Small intestine (tissue), 7 donors: ENCODE results near the gene RETN. TPM values are rescaled to one million over a fixed set of nuclear protein-coding genes. Genes with fewer than 3 reads are reported as not detected.

Experiments used
- DNase-seq, 2 donors: peaks; one replicate each; pipeline versions ENCODE4 v3.0.0 to v3.0.0-alpha.2; 2013
- FAIRE-seq: peaks from 2 replicates; lab custom pipeline; 2012; peaks lifted over from hg19 to GRCh38; lab: Jason Lieb, UNC
- H3K27ac ChIP-seq, 3 donors: one replicate each; pipeline ENCODE4 v1.5.1; 2013; ENCODE audit warnings: low read length in 2 of 3, mild to moderate bottlenecking in 2 of 3, control low read depth in 1 of 3, inconsistent platforms in 1 of 3, low read depth in 1 of 3, moderate library complexity in 1 of 3
- H3K27me3 ChIP-seq, 3 donors: one replicate each; pipeline ENCODE4 v1.6.1; 2013; ENCODE audit warnings: low read length in 3 of 3, inconsistent platforms in 1 of 3; ENCODE audit not compliant: control insufficient read depth in 3 of 3, insufficient read depth in 3 of 3
- H3K36me3 ChIP-seq, 3 donors: one replicate each; pipeline ENCODE4 v1.6.1; 2013; ENCODE audit warnings: low read length in 3 of 3, inconsistent platforms in 1 of 3, low read depth in 1 of 3, mild to moderate bottlenecking in 1 of 3, moderate library complexity in 1 of 3; ENCODE audit not compliant: control insufficient read depth in 3 of 3, insufficient read depth in 2 of 3
- H3K4me1 ChIP-seq, 3 donors: one replicate each; pipeline ENCODE4 v1.6.1; 2013; ENCODE audit warnings: low read length in 2 of 3, inconsistent platforms in 1 of 3, low read depth in 1 of 3, mild to moderate bottlenecking in 1 of 3, moderate library complexity in 1 of 3; ENCODE audit not compliant: control insufficient read depth in 3 of 3, insufficient read depth in 2 of 3
- H3K4me3 ChIP-seq, 3 donors: one replicate each; pipeline ENCODE4 v1.5.1; 2013; ENCODE audit warnings: low read length in 3 of 3, control low read depth in 1 of 3, inconsistent platforms in 1 of 3, low read depth in 1 of 3, mild to moderate bottlenecking in 1 of 3, moderate library complexity in 1 of 3
- H3K9me3 ChIP-seq, 2 donors: one replicate each; pipeline ENCODE4 v1.6.1; 2013; ENCODE audit warnings: low read depth in 1 of 2, low read length in 1 of 2; ENCODE audit not compliant: control insufficient read depth in 2 of 2, insufficient read depth in 1 of 2
- WGBS, 3 donors: extraction: QIAGEN DNeasy Blood & Tissue Kit; methylation state at CpG; one replicate each; pipeline ENCODE4 v1.1.7; 2013; 5-methylcytosine and 5-hydroxymethylcytosine counted together
- polyA plus RNA-seq, 4 donors: library from polyadenylated mRNA; stranded (reverse) in 3 of 4; unstranded in 1 of 4; fragments of 200-250 nt in 3 of 4; fragments of 120-200 nt in 1 of 4; gene quantifications; one replicate each; pipeline versions ENCODE4 v1.2.1 to v1.2.3, GENCODE V29; 2013
- donor health status: healthy with polysubstance abuse.
- donor health status: control.
- donor health status: control.
- donor health status: Bipolar disorder and iron deficiency.
- donor health status: healthy.

Gene RETN
- polyA plus RNA-seq, 4 donors = 0.78 to 10.2 (median 8.1) TPM; not detected in 1

DNA sequence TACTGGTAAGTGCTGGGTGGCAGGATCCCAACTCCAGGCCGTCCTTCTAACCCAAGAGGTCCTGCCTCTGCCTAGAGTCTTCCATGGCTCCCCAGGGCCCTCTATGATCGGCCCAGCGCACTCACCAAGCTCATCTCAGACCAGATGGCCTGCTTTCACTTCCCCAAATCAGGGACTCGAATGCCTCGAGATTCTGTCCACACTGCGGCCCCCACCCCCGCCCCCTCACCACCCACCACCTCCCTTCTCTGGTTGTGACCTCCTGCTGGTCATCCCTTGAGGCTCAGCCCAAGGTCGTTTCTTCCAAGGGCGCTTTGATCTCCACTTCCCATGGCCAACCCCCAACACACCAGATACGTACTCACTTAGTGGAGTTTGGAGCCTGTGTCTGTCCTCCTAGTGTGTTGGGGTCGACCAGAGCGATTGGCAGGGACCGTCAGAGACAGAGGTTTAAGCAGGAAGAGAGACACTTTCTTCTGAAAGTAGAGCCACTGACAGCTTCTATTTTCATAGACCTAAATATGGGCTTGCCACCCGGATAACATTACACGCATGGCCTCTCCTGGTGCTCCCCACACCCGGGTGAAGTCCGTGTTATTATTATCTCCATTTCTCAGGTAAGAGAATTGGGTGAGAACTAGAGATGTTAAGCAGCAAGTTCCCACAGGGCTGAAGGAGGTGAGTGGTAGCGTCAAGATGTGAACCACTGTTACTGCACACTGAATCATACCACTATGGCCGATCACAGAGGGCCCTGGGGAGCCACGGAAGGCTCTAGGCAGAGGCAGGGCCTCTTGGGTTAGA, 33.0 kb downstream of the RETN start, which contains the start of gene FCER2:
TSS of gene FCER2 (minus strand) at position 478 of the 804 bp plus-strand sequence. CDS start 2,371 bp downstream, outside the sequence.
- peaks cover 0 to 16% (median 0%) of the 10 kb centered on the region in 3 donors for H3K27me3 ChIP-seq
- H3K4me3 ChIP-seq = no peak within 1 kb of the TSS
- no peaks in the 10 kb centered on the region for H3K4me1 ChIP-seq
- H3K27ac ChIP-seq = no peak within 1 kb of the TSS
- H3K36me3 ChIP-seq = no peaks in the 10 kb centered on the region
- DNase-seq (no peak), FAIRE-seq (no peak)
- H3K9me3 ChIP-seq = no peaks in the 10 kb centered on the region
- 50 to 55% (median 54%) methylated on average over 20 of the region's 20 CpGs for WGBS, 3 donors

DNA sequence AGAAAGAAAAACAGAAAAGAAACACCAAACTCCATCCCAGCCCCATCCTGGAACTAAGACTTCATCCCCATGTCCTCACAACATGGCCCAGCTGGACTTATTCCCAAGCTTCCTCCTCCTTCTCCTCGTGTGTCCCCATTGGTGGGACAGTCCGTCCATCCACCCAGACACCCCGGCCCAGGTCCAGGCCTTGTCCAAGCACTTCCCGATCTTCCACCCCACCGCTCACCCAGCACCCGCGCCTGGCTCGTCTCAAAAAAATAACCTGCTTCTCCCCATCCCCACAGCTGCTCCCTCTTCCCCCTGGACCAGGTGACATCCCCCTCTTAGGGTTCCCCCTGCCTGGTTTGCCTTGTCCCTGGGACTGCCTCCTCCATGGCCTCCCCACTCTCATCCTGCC, 34.5 kb downstream of the RETN start:
- no peak overlapping the region for H3K27ac ChIP-seq
- WGBS, 3 donors = 58 to 69% (median 65%) methylated on average over 8 of the region's 8 CpGs
- DNase-seq (no peak), FAIRE-seq (no peak)
- H3K4me1 ChIP-seq = no peaks in the 10 kb centered on the region
- no peaks in the 10 kb centered on the region for H3K9me3 ChIP-seq
- no peak overlapping the region for H3K4me3 ChIP-seq
- peaks cover 0 to 15% (median 0%) of the 10 kb centered on the region in 3 donors for H3K27me3 ChIP-seq
- H3K36me3 ChIP-seq = no peaks in the 10 kb centered on the region

DNA sequence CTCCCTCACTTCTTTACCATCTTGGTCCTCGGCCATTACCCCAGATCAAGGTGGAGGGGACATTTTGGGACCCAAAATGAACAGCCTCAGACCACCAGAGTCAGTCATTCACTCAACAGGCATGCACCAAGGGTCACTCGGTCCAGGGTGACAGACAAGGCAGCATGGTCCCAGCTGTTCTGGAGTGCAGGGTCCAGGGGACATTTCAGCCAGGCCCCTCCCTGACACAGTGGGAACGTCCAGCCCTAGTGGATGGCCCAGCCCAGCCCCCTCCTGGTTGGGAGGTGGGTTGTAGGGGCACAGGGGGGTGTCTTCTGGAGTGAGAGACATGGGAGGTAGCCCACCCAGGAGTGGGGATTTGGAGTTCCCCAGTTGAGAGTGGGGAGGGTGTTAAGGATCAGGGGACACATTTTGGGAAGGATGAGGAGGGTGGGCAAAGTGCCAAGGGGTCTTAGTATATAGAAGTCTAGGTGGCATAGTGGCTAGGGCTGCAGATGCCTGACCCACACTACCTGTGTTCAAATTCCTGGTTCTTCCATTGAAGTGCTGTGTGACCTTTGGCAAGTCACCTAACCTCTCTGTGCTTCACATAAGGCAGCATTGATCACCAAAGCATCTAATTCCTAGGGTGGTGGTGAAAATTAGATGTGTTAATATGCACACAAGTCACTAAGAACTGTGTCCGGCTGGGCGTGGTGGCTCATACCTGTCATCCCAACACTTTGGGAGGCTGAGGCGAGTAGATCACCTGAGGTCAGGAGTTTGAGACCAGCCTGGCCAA, 35.6 kb downstream of the RETN start:
- Histone ChIP-seq H3K9me3 (no peaks in the 10 kb centered on the region), H3K27me3 (peaks cover 0 to 5% (median 0%) of the 10 kb centered on the region in 3 donors), H3K4me3 (no peak overlapping the region), H3K27ac (no peak overlapping the region), H3K36me3 (no peaks in the 10 kb centered on the region), H3K4me1 (no peaks in the 10 kb centered on the region)
- FAIRE-seq (no peak), DNase-seq (no peak)
- WGBS, 3 donors = 70 to 76% (median 74%) methylated on average over 6 of the region's 6 CpGs

DNA sequence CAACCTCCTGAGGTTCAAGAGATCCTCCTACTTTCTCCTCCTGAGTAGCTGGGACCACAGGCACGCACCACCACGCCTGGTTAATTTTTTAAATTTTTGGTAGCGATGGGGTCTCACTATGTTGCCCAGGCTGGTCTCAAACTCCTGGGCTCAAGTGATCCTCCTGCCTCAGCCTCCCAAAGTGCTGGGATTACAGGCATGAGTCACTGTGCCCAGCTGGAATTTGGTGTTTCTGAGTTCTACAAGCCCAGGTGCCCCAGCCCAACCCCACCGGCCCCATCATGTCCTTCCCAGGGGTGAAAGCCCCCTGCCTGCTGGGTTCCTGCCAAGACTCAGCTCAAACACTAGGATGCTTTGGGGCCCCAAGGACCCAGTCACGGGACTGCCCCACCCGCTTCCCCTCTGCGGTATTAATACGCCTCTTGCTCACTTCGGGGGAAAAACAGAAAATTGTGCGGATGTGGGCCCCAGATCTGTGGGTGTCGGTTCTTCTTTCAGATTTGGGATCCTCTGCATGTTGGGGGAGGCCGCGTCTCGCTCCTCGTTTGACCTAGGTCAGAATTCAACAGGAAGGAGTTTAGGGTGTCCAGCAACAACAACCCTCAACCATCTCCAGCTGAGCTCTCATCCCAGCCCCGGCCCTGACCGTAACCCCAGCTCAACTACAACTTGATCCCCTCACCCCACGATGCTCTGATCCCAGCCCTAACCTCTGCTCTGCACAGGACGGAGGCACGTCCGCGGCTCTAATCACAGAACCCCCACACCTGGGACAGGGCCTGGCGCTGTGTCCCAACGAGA, 36.7 kb downstream of the RETN start:
- Histone ChIP-seq H3K4me1 (no peaks in the 10 kb centered on the region), H3K9me3 (no peaks in the 10 kb centered on the region), H3K27me3 (peaks cover 0 to 4% (median 0%) of the 10 kb centered on the region in 3 donors), H3K27ac (peak overlapping the region in 1 of 3 donors; percentile 60), H3K36me3 (no peaks in the 10 kb centered on the region), H3K4me3 (no peak overlapping the region)
- 51 to 56% (median 56%) methylated on average over 24 of the region's 24 CpGs for WGBS, 3 donors
- DNase-seq = peak in 1 of 2 donors; percentile 31
- no peak for FAIRE-seq

DNA sequence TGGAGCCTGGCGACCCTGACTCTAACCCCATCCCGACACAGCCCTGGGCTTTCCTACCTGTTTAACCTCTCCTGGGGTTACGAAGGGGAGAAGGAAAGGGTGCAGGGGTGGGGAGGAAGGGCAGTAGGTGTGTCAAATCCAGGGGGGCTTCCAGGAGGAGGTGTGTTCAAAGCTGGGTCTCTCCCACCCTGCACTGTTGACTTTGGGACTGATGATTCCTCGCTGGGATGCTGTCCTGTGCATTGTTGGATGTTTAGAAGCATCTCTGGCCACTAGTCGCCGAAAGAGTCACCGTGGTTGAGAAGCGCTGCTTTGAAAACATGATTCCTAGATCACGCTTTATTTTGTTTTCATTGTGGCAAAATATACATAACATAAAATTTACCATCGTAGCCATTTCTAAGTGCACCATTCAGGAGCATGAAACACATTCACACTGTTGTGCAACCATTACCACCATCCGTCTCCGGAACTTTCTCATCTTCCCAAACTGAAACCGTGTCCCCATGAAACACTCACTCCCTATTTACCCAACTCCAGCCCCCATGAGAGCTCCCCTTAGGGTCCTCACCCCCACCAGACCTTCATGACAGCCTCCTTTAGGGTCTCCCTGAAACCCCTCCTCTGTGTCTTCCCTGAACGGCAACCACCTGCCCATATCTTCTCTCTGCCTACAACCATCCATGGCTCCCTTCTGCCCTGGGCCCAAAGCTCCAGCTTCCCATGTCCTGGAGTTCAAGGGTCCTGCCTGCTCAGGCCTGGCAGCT, 37.5 kb downstream of the RETN start:
- Histone ChIP-seq H3K36me3 (no peaks in the 10 kb centered on the region), H3K9me3 (no peaks in the 10 kb centered on the region), H3K4me1 (no peaks in the 10 kb centered on the region), H3K27ac (peak overlapping the region in 1 of 3 donors; percentile 60), H3K27me3 (peaks cover 0 to 4% (median 0%) of the 10 kb centered on the region in 3 donors), H3K4me3 (no peak overlapping the region)
- no peak for DNase-seq
- 69 to 74% (median 70%) methylated on average over 14 of the region's 14 CpGs for WGBS, 3 donors
- no peak for FAIRE-seq

DNA sequence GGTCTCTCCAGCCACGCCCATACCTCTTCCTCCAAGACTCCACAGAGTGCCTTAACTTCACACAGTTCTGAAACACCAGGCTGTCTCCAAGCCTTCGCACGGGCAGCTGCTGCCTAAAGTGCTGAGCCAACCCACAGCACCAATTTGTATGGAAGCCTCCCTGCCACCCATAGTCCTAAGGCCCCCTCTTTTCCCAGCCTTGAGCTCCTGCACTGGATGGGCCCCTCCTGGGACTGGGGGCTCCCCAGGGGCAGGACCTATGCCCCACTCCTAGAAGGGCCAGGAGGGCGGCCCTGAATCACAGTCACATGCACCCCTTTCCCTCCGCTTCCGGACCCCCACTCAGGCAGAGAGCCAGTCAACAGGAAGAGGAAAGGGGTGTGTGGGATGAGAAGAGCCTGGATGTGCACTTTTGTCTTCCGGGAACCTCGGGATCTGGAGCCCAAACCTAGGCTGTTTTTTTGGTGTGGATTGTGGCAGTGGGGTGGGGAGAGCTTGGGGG, 38.2 kb downstream of the RETN start:
- Histone ChIP-seq H3K27ac (no peak overlapping the region), H3K27me3 (peaks cover 0 to 4% (median 0%) of the 10 kb centered on the region in 3 donors), H3K36me3 (no peaks in the 10 kb centered on the region), H3K4me3 (no peak overlapping the region), H3K4me1 (no peaks in the 10 kb centered on the region), H3K9me3 (no peaks in the 10 kb centered on the region)
- FAIRE-seq = no peak
- DNase-seq = no peak
- 55 to 66% (median 57%) methylated on average over 8 of the region's 8 CpGs for WGBS, 3 donors

GRCh38 chr19:7709932-7710460, 41.1 kb downstream of the RETN start:
- H3K27ac ChIP-seq = no peak overlapping the region
- H3K4me1 ChIP-seq = no peaks in the 10 kb centered on the region
- no peaks in the 10 kb centered on the region for H3K36me3 ChIP-seq
- H3K9me3 ChIP-seq = no peaks in the 10 kb centered on the region
- H3K4me3 ChIP-seq = no peak overlapping the region
- H3K27me3 ChIP-seq = no peaks in the 10 kb centered on the region
- WGBS, 3 donors = 73 to 75% (median 73%) methylated on average over 10 of the region's 10 CpGs
- FAIRE-seq = no peak
- no peak for DNase-seq
